GM12864 (cell line): ENCODE measurements around the gene LILRA6.
"Not testable (repeated sequence)": the region's sequence is repeated elsewhere in the genome, so short reads cannot be mapped to it uniquely, and the experiment has no call there.

ENCODE experiments used
- DNase-seq: peaks from one replicate; pipeline ENCODE4 v3.0.0-alpha.2; 2011; ENCODE audit warnings: low read depth
- H3K4me3 ChIP-seq: 2 replicates; pipeline ENCODE4 v1.5.1; 2011; ENCODE audit warnings: mild to moderate bottlenecking, low read depth, low read length, control low read depth
- TF ChIP-seq, protein P1 (sequence below): IDR thresholded peaks from 2 replicates; pipeline ENCODE4 v1.5.1; 2011; ENCODE audit warnings: low read depth, mild to moderate bottlenecking, moderate library complexity, low read length, control low read depth, inconsistent platforms; ENCODE audit errors: missing control alignments

The LILRA6 gene

DNA sequence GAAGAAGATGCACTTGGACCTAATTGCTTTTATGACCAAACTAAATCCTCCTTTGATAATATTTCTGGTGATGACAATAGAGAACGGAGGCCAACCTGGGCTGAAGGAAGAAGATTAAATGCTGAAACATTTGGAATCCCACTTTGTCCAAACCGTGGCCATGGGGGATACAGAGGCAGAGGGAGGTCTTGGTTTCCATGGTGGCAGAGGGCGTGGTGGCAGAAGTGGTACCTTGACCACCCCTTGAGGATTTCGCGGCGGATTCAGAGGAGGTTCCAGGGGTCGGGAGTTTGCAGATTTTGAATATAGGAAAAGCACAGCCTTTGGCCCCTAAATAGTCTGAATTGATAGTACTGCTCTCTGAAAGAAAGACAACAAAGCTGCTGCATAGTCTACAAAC lies 12.6 kb downstream of the LILRA6 start:
- no peak overlapping the region for H3K4me3 ChIP-seq
- TF ChIP-seq, protein P1, sequence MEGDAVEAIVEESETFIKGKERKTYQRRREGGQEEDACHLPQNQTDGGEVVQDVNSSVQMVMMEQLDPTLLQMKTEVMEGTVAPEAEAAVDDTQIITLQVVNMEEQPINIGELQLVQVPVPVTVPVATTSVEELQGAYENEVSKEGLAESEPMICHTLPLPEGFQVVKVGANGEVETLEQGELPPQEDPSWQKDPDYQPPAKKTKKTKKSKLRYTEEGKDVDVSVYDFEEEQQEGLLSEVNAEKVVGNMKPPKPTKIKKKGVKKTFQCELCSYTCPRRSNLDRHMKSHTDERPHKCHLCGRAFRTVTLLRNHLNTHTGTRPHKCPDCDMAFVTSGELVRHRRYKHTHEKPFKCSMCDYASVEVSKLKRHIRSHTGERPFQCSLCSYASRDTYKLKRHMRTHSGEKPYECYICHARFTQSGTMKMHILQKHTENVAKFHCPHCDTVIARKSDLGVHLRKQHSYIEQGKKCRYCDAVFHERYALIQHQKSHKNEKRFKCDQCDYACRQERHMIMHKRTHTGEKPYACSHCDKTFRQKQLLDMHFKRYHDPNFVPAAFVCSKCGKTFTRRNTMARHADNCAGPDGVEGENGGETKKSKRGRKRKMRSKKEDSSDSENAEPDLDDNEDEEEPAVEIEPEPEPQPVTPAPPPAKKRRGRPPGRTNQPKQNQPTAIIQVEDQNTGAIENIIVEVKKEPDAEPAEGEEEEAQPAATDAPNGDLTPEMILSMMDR: no peak
- DNase-seq: no peak

DNA sequence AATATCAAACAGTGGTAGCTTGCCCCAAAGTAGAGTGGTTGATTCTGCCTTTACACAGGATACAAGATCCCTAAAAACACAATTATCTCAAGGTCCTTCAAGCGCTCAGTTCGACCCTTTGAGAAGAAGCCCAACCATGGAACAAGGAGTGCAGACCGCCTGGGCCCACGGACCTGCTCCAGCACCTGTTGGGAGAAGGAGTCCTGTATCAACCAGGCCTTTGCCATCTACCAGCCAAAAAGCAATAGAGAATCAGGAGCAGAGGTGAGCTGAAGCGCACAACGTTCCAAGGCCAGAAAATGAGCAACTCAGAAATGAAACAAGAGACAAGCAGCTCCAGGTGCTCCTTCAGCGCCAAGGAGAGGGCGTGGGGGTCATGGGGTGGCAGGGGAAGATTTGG lies 13.4 kb downstream of the LILRA6 start:
- no peak for DNase-seq
- TF ChIP-seq, protein P1: no peak
- H3K4me3 ChIP-seq: no peak overlapping the region

DNA sequence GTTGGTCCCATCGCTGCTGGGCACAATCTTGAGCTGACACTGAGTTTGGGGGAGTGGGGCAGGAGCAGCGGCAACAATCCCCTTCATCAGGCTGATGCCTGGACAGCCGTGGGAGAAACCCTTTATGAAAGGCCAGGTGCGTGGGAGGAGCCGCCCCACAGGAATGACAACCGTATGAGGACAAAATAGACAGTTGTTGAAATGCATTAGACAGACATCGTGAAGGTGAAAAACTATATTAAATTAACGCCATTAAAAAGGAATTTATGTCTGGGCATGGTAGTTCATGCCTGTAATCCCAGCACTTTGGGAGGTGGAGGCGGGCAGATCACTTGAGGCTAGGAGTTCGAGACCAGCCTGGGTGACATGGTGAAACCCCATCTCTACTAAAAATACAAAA lies 18.0 kb downstream of the LILRA6 start:
- not testable (repeated sequence) for H3K4me3 ChIP-seq, DNase-seq

DNA sequence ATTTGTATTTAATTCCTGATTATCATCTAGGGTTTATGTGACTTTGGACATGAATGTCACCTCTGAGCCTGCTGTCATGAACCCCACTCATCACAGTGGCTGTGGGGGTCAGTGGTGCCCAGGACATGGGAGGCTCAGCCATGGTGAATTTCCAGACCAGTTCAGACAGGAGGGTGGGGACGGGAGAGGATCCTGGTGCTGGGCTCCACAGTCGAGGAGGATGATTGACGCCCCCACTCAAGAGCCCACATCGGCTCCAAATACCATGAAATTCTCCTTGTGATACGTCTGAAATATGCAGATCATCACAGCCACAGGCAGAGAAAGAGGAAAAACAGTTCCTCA lies 18.7 kb downstream of the LILRA6 start:
- H3K4me3 ChIP-seq, DNase-seq: not testable (repeated sequence)

DNA sequence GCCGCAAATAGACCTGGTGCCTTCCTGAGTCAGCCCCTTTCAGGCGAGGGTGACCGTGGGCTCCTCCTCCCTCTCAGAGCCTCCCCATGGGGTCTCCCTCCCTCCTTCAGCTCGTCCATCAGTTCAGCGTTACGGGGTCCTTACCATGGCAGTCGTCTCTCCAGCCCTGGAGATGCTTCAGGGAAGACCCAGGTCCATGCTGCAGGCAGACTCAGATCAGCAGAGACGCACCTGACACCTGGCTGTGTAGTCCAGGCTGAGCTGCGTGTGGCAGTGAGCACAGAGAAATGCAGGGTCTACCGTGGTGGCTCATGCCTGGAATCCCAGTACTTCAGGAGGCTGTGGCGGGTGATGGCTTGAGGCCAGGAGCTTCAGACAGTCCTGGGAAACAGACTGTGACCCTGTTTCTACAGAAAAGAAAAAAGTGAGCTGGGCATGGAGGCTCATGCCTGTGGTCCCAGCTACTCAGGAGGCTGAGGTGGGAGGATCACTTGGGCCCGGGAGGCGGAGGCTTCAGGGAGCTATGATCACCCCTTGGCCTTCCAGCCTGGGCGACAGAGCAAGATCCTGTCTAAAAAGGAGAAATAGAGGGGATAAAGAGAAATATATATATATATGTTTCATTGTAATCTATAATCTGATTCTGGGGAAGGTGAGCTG lies 19.2 kb downstream of the LILRA6 start:
- DNase-seq, H3K4me3 ChIP-seq: not testable (repeated sequence)

DNA sequence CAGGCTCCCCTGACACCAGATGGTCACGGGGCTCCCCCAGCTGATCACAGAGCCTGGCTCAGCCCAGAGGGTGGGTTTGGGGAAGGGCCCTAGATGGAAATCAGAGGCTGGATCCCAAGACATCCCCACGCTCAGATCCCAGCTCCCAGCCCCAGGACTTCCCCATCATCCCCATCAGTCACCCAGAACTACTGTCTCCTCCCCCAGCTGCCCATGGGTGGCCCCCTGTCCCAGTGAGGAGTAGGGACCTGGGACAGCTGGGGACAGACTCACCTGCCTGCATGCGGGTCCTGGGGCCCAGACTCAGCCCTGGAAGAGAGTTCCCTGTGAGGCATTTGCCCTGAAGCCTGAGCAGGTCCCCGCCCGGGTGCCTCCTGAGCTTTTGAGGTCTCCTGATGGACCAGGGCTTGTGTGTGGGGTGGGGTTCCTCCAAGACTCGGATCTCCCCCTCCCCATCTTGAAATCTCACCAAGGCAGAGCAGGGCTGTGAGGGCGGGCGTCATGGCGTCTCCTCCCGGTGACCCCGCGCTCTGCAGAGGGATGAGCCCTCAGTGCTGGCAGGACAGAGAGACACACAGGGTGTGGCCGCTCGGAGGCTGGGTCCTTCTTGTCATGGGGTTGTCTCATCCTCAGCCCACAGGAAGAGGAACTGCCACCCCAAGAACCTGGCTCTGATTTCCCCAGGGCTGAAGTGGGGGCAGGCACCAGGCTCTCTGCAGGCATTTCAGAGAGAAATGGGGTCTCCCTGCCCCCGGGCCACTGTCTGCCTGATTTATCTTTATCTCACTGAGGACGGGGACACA lies 19.9 kb downstream of the LILRA6 start, which contains the start of gene LILRB3:
LILRB3 (minus strand) TSS at position 534 of the 803 bp plus-strand sequence; CDS start at position 503, 31 bp downstream.
- not testable (repeated sequence) for DNase-seq, H3K4me3 ChIP-seq

DNA sequence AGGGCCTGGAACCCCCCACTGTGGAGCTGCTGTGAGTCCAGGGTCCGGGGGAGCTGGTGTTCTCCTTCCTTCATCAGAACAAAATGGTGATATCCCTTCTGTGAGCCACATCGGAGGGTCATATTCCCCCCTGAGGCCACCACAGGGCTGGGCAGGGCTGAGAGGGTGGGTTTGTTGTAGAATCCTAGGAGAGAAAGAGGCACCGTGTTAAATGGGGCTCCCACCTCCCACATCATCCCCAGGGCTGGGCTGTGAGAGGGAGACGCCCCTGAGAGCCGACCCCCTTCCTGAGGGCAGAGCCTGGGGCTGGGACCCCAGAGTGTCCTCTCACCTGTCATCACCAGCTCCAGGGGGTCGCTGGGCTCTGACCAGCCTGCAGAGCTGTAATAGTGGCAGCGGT lies 20.6 kb downstream of the LILRA6 start:
- H3K4me3 ChIP-seq, DNase-seq: not testable (repeated sequence)

DNA sequence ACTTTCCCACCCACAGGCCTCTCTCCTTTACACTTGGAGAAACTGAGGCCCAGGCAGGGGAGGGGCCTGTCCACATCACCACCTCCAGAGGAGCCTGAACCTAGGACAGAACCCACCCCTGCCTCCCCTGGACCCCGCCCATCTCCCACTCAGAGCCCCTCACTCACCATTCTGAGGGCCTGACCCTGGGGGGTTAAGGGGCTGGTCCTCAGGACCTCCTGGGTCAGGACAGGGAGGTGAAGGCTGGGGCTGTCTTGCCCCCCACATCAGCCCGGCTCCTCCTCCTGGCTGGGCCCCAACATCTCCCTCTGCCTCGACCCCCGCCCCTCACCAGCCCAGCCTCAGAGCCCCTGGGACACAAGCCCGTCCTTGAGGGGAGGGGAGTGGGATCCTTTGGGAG lies 22.9 kb downstream of the LILRA6 start:
- H3K4me3 ChIP-seq, DNase-seq: not testable (repeated sequence)

DNA sequence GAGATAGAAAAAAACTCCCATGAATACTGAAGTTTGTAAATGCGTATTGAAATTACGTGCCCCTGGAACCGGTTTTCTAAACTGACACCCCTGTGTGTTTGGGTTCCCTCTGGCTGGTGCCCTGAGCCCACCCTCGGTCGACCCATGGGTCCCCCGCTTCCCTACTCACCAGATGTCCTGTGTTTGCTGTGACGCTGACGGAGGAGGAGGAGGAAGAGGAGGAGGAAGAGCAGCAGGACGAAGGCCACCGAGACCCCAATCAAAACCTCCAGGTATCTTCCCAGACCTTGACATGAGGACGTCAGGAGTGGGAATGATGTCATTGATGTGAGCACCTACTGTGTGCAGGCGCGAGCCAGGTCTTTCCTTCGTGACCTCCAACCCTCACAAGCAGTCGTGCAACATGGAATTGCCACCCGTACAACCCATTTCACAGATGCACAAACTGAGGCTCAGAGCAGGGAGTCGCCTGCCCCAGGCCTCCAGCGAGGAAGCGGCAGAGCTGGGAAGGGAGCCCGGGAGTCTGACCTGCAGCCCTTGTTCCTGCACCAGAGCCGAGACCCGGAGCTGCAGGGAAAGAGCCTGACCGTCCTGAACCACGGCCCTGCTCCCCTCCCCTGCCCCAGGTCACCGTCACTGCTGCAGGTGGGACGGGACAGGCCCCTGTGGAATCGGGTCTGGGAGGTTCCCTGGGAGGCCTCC lies 23.5 kb downstream of the LILRA6 start:
- no peak for DNase-seq
- TF ChIP-seq, protein P1: no peak
- no peak overlapping the region for H3K4me3 ChIP-seq

DNA sequence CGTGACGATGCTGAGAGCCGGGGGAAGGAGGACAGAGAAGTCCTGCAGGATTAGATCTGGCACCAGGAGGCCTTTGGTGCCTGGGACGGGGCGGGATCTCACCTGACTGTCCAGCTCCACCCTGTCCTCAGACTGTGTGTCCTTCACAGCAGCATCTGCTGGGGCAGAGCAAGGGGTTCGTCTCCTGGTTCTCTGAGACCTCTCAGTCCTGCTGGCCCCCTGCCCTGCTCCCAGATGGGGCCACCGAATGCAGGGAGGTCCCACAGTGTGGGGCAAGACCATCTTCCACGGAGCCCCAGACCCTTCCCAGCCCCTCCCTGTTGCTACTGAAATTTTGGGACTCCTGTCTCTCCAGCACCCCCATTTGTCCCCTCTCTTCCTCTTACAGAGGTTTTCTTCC lies 24.3 kb downstream of the LILRA6 start:
- TF ChIP-seq, protein P1: no peak
- no peak overlapping the region for H3K4me3 ChIP-seq
- no peak for DNase-seq

DNA sequence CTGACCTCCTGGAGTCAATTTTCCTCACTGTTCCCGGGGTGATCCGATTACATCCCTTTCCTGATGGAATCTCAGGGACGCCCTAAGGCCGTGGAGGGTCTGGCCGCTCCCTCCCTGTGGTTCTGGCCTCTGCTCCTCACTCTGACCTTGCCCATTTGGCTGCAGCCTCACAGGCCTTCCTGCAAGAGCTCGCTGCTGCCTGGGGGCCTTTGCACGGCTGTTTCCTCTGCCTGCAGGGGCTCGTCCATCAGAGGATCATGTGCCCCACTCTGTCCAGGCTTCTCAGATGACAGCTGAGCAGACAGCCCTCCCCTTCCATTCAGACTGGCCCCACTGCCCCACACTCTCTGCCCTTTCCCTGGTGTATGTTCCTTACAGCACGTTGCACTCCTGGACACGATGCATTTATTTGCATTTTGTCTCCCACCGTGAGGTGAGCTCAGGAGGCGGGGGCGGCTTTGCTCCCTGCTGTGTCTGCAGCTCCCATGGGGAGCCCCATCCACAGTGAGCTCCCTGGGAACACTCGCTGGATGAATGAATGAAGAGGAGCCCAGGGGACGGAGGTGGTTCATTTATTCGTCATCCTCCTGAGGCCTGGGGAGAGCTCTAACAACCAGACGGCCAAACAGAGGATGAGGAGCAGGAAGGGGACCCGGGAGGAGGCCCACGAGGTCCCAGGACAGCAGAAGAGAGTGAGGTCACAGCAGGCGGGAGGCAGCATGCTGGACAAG lies 24.9 kb downstream of the LILRA6 start:
- H3K4me3 ChIP-seq, DNase-seq: not testable (repeated sequence)
